Prostate gland (tissue), 2 donors: ENCODE measurements around the gene NR2F1.

Experiments used
- POLR2A ChIP-seq: fragments of 450-650 bp; IDR thresholded peaks from one replicate; pipeline ENCODE4 v1.6.1; 2016; ENCODE audit warnings: antibody characterized with exemption, mild to moderate bottlenecking
- POLR2AphosphoS5 ChIP-seq: sonication (generic); formaldehyde crosslinking; IDR thresholded peaks from one replicate; pipeline ENCODE4 v1.6.1; 2017; ENCODE audit warnings: antibody characterized with exemption
- TF ChIP-seq, protein P1 (sequence below), 4 experiments: fragments of 200-600 bp in 2 of 4; fragments of 450-650 bp in 2 of 4; sonication (generic) in 2 of 4; IDR thresholded peaks; 1 replicate in 3 of 4; 2 replicates in 1 of 4; pipeline ENCODE4 v1.5.1; 2016 to 2019; ENCODE audit warnings: antibody characterized with exemption in 4 of 4, mild to moderate bottlenecking in 2 of 4, moderate library complexity in 2 of 4

DNA sequence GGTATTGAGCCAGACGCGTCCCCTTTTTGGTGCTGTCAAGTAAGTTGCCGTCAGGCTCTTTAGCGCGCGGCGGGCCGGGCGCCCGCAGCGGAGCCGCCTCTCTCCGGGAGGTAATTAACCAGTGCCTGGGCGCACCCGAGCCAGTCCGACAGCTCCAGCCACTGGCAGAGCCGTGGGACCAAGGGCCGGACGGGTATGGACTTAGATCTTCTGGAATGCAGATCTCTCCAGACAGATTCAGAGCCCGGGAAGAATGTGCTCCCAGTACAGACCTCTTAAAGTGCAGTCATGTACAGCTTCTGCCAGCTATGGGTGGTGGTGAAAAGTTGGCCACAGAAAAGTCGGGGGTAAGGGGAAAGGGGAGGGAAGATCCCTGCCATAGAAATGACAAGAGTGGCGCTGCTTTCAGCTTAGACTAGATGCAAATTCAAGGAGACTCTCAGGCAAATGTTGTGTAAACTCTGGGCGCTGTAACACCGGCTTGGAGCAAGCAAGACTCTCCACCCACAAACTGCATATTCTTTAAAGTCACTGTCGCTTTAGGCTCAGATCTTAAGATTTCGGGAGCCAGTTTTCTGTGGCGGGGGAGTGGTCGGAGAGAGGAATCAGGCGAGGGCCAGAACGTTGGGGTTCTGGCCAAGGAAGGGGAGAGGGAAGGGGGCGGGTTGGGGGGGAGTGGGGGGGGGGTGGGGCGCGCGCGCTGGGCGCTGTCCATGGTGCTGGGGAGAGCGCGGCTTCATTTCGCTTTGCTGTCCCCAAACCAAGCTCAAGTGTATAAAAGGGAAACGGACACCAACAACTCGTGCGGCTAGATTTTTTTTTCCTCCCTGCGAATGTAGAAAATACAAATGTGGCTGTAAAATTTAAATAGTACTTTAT is 29.2 kb downstream of the NR2F1 start:
- TF ChIP-seq, protein P1, sequence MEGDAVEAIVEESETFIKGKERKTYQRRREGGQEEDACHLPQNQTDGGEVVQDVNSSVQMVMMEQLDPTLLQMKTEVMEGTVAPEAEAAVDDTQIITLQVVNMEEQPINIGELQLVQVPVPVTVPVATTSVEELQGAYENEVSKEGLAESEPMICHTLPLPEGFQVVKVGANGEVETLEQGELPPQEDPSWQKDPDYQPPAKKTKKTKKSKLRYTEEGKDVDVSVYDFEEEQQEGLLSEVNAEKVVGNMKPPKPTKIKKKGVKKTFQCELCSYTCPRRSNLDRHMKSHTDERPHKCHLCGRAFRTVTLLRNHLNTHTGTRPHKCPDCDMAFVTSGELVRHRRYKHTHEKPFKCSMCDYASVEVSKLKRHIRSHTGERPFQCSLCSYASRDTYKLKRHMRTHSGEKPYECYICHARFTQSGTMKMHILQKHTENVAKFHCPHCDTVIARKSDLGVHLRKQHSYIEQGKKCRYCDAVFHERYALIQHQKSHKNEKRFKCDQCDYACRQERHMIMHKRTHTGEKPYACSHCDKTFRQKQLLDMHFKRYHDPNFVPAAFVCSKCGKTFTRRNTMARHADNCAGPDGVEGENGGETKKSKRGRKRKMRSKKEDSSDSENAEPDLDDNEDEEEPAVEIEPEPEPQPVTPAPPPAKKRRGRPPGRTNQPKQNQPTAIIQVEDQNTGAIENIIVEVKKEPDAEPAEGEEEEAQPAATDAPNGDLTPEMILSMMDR (IDR thresholded peaks at IDR 0.05), result no peak
- TF ChIP-seq POLR2AphosphoS5 (no peak), POLR2A (no peak)
